AG04449 (cell line): ENCODE data around the gene ATG16L1.

Source experiments
- CTCF ChIA-PET: fragments of 350-600 bp; formaldehyde crosslinking; extraction: SDS; loops from one replicate; lab custom pipeline; 2021; ENCODE audit warnings: antibody characterized with exemption; lab: Yijun Ruan, JAX
- POLR2A ChIA-PET: fragments of 400-600, 350-600 bp; formaldehyde crosslinking; extraction: SDS; loops from one replicate; lab custom pipeline; 2020; ENCODE audit warnings: antibody characterized with exemption, inconsistent platforms; lab: Yijun Ruan, JAX
- DNase-seq: peaks from one replicate; pipeline ENCODE4 v3.0.0-alpha.2; 2010; ENCODE audit warnings: low read depth, low spot score
- H3K4me3 ChIP-seq: 2 replicates; pipeline ENCODE4 v1.5.1; 2011; ENCODE audit warnings: low read depth, mild to moderate bottlenecking, control low read depth, low read length
- TF ChIP-seq, protein P1 (sequence below): IDR thresholded peaks from one replicate; pipeline ENCODE4 v1.5.1; 2011; ENCODE audit warnings: mild to moderate bottlenecking, moderate library complexity, low read length, control low read depth, inconsistent platforms; ENCODE audit not compliant: insufficient read depth; ENCODE audit errors: missing control alignments

ATG16L1 gene

DNA sequence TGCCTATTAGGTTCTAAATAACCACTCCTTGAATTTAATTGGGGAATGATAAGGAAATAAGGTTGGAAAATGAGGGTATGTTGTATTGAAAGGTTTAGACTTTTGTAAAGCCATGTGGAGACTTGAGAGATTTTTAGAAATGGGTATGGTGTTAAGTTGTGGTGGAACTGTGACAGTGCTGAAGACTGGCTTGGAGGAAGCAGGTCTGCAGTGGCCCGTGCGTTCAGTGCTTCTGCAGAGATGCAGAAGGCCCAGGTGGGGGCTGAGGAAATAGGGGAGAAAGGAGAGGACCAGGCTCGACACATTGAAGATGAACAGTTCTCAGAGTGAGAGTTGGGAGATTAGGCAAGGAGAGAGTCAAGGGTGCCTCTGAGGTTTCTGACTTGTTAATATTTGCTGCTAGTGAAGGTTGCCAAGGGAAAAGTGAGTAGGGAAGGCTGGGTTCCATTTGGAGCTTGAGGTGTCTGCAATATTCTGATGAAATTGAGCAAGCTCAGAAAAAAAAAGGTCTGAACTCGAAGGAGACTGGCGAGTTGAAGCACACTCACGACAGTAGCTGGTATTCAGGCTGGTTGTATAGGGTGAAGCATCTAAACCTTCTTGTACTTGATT, 30.6 kb downstream of the ATG16L1 start:
- ChIA-PET POLR2A (no interaction called here), CTCF (interaction anchor here (0.9 kb wide), 1 partner anchor 162 kb away, joined by 3 read pairs; no protein-coding TSS in a partner anchor)
- TF ChIP-seq, protein P1, sequence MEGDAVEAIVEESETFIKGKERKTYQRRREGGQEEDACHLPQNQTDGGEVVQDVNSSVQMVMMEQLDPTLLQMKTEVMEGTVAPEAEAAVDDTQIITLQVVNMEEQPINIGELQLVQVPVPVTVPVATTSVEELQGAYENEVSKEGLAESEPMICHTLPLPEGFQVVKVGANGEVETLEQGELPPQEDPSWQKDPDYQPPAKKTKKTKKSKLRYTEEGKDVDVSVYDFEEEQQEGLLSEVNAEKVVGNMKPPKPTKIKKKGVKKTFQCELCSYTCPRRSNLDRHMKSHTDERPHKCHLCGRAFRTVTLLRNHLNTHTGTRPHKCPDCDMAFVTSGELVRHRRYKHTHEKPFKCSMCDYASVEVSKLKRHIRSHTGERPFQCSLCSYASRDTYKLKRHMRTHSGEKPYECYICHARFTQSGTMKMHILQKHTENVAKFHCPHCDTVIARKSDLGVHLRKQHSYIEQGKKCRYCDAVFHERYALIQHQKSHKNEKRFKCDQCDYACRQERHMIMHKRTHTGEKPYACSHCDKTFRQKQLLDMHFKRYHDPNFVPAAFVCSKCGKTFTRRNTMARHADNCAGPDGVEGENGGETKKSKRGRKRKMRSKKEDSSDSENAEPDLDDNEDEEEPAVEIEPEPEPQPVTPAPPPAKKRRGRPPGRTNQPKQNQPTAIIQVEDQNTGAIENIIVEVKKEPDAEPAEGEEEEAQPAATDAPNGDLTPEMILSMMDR: no peak

DNA sequence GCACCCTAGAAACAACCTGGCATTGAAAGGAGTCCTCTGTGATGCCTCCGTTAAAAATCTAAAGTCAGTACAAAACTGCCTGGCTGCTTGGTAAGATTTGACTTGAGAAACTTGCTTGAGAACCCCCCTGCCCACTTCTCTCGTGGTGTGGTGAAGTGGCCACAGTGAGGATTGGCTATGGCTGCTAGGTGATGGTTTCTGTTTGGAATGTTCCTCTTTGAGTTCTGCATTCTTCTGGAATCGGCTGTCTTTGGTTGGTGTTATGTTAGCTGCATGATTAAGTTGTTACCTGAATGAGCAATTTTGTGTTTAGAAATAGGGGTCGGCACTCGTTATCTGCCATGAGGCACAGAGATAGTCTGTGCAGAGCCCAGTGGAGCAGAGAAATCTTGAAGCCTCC, 34.4 kb downstream of the ATG16L1 start:
- ChIA-PET POLR2A (no interaction called here), CTCF (interaction anchor here (1.4 kb wide), 1 partner anchor 158 kb away, joined by 5 read pairs; no protein-coding TSS in a partner anchor)
- peak; percentile 9 for DNase-seq
- TF ChIP-seq, protein P1: no peak
- no peak overlapping the region for H3K4me3 ChIP-seq

More for the DNA sequence above, 30.6 kb downstream of the ATG16L1 start:
- no peak for DNase-seq
- no peak overlapping the region for H3K4me3 ChIP-seq

DNA sequence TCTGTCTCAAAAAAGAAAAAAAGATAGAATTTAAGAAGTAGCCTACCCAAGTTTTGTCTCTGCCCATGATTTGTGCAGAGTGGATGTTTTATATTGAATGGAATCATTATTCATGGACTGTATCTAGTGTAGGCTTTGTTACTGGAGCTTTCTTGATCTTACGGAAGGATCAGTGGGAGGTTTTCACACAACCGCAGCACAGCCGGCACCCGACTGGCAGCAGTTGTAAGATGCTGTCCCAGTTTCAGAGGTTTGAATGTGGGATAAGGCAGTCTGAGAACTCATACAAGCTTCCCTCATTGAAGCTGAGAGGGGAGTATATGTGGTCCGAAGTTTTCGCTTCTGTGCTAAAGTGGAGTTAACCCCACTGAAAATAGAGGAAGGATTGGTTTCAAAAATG, 36.4 kb downstream of the ATG16L1 start:
- ChIA-PET CTCF (interaction anchor here (1.9 to 2.5 kb wide), 2 partner anchors 7 to 10 kb away, joined by 5 to 7 read pairs; no protein-coding TSS in a partner anchor), POLR2A (no interaction called here)
- DNase-seq: no peak
- TF ChIP-seq, protein P1: no peak
- no peak overlapping the region for H3K4me3 ChIP-seq

DNA sequence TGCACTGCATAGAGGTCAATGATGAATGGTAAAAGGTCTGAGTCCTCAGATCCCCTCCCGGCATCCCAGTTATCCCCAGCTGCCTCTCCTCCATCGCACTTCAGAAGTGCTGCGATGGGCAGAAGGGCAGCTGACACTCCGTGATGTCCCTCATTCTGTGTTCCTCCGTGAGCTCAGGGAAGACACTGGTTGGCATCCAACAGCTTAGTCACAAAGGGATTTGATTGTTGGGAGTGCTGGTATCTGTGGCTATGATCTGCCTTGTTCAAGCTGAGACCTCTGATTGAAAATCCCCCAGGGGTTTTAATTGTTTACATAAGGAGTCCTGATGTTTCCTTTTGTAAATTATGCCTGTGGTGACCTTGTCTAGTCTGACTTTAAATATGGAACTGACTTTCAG, 37.2 kb downstream of the ATG16L1 start:
- no peak for DNase-seq

DNA sequence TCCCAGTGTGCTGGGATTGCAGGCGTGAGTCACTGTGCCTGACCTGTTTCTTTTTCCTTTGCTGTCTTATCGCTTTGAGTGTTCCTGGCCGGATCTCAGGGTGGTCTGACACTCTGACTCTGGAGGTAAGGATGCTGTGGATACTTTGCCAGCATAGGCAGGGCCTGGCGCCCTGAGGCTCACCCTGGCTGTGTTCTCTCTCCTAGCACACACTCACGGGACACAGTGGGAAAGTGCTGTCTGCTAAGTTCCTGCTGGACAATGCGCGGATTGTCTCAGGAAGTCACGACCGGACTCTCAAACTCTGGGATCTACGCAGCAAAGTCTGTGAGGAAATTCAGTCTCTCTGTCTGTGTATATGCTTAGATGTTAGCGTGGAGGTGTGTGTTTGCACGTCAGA, 38.2 kb downstream of the ATG16L1 start:
- TF ChIP-seq, protein P1: no peak
- CTCF ChIA-PET: interaction anchor here (0.6 to 2.5 kb wide), 3 partner anchors 9 to 1185 kb away, joined by 3 to 7 read pairs (median 3); partner anchors contain the start of gene DGKD
- H3K4me3 ChIP-seq: no peak overlapping the region
- DNase-seq: no peak
- POLR2A ChIA-PET: no interaction called here

More for the DNA sequence above, 37.2 kb downstream of the ATG16L1 start:
- ChIA-PET CTCF (interaction anchor here (0.9 to 2.5 kb wide), 3 partner anchors 8 to 65 kb away, joined by 3 to 7 read pairs (median 5); partner anchors contain the start of gene DGKD), POLR2A (no interaction called here)
- TF ChIP-seq, protein P1: no peak
- no peak overlapping the region for H3K4me3 ChIP-seq

DNA sequence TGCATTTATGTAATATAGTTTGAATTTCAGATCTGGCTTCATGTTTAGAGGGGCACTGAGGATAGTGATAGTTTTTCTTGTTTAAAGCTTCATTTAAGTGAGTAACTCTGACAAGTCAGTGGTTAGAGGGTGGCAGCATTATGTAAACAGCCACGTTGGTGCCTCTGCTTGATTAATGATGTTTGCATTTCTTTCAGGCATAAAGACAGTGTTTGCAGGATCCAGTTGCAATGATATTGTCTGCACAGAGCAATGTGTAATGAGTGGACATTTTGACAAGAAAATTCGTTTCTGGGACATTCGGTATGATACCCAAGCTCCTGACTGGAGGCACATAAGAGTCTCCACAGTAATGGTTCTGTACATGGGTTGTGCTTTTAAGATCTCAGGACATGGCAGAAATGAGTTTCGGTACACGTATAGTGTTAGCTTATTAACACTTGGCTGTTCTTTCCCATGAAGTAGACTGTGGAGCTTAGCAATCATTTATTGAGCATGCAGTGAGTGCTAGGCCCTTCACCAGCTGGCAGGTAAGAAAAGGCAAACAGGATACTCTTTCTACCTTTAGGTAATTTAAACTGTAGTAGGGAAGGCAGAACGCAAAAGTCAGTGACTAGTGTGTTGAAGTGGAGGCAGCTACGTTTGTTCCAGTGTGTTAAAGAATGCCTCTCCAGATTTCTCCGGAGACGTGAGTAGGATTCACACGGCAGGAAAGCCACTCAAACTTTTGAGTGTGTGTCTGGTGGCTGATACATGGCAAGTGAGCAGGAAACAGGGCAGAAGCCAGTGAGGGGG, 38.8 kb downstream of the ATG16L1 start:
- TF ChIP-seq, protein P1: no peak
- H3K4me3 ChIP-seq: no peak overlapping the region
- CTCF ChIA-PET: interaction anchor here (2.5 kb wide), 1 partner anchor 10 kb away, joined by 7 read pairs; no protein-coding TSS in a partner anchor
- DNase-seq: no peak
- POLR2A ChIA-PET: no interaction called here
